Neural progenitor cell (in vitro differentiated cells): Measurements from ENCODE around the gene TRAPPC2L.

Experiments
- CTCF ChIP-seq: fragments of 200-600 bp; sonication (generic); IDR thresholded peaks from 2 replicates; pipeline ENCODE4 v1.5.1; 2017; ENCODE audit warnings: antibody characterized with exemption, mild to moderate bottlenecking
- EZH2 ChIP-seq: fragments of 200-600 bp; sonication (generic); IDR thresholded peaks from 2 replicates; pipeline ENCODE4 v1.6.1; 2017; ENCODE audit warnings: antibody characterized with exemption, mild to moderate bottlenecking, moderate library complexity

GRCh38 chr16:88816736-88817535, 40.0 kb upstream of the TRAPPC2L start:
- no peak for TF ChIP-seq CTCF
- TF ChIP-seq EZH2 = no peak
